COLO829 (cell line): ENCODE data around the gene PRKCA.

Experiments used
- DNase-seq: peaks from one replicate; pipeline ENCODE4 v3.0.0; 2012; ENCODE audit warnings: low spot score

PRKCA gene

GRCh38 chr17:66654764-66655163 is 352.4 kb downstream of the PRKCA start:
- DNase-seq = no peak

GRCh38 chr17:66655461-66655860 is 353.0 kb downstream of the PRKCA start:
- DNase-seq = no peak

DNA sequence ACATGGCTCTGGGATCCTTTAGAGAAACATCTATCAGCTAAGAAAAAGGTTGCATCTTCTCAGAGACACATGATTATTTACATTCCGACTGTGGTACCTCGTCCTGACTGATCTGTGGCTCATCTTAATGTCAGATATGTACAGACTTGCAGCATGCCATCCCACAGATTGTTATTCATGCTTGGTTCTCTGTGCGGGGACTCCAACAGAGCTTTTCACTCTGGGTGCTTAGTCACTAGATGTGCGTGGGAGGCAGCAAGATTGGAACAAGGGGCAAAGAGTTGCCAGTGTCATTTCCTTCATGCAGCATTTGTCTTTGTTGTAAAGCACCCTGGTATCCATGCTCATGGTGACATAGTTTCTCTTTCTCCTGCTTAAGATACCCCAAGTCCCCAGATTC is 353.4 kb downstream of the PRKCA start:
- peak; percentile 81 for DNase-seq

DNA sequence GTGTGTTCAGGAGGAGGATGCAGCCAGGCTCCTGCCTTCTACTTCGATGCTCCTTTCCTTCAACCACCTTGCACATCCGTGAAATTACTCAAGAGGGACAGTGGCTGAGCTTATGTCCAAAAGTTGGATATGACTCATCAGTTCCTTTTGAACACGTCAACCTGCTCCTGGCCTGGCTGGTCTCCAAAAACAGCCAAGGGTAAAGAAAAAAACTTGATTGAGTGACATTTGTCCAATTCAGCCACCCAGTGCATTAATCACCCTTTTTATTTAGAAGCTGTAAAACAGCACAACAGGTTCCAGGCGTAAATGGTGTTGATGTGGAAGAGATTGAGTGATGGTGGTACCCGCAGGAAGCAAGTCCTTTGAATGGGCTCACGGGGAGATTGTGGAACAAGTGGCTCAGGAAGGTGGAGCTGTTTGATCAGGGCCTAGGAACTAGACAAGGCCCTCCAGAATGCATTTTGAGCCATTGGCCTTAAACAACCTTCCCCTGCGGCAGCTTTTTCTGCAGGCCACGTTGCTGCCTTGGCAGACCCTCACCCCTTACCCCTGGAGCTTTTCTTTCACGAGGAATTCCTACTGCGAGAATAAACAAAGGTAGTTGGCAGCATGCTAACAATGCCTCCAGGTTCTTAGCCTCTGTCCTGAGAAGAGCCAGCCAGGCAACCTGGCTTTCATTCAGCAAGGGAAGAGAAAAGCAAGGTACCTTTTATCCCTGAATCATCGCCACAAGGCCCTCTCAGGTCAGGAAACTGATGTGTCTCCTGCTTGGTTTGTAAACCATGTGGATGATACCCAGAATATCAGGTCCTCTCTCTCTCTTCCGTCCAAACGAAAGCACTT is 359.2 kb downstream of the PRKCA start:
- no peak for DNase-seq

DNA sequence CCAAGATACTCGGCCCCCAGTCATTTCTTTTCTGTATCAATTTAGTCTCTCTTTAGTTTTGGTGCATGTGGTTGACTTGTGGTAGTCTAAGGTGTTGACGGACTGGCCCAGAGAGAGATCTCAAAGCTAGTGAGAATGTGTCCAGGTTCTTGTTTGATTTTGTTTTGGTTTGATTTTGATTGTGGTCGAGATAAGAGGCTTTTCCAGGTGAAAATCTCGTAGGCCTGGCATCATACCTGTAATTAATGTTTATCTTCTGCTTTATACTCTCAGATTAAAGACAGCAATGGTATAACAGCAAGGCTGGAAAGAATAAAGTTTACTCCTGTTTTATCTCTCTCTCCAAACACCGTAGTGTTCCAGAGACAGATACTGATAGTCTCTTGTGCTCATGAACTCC is 360.1 kb downstream of the PRKCA start:
- DNase-seq = no peak

GRCh38 chr17:66663041-66663606 is 360.7 kb downstream of the PRKCA start:
- no peak for DNase-seq

DNA sequence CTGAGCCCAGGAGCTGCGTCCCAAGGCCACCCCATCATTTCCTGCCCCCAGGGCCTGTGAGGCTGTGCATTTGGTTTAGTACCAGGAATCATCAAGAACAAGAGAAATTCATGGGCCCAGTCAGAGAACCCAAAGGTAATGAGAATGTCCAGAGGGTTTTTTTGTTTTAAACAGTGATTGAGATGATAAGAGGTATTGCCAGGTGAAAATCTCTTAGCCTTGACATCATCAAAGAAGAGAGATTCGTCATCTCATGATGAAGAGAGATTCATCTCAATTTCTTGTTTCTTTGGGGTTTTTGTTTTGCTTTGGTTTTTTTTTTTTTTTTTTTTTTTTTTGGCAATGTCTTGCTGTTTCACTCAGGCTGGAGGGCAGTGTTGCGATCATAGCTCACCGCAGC is 361.9 kb downstream of the PRKCA start:
- DNase-seq = no peak

DNA sequence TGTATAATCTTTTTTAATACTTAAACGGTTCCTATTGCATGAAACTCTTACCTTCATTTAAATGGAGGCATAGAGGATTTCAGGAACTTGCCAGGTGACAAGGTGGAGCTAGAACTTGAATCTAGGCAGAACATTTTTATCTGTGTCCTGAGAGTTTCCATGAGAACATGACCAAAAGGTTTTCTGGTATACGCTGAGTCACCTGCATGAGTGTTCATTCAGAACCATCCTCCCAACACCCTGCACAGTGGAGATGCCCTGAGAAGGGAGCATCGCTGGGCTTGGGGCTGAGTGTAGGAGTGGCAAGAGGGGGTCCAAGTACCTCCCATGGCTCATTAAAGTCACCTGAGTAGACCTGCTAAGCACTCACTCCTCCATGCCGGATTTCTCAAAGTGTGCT is 362.8 kb downstream of the PRKCA start:
- DNase-seq = no peak

DNA sequence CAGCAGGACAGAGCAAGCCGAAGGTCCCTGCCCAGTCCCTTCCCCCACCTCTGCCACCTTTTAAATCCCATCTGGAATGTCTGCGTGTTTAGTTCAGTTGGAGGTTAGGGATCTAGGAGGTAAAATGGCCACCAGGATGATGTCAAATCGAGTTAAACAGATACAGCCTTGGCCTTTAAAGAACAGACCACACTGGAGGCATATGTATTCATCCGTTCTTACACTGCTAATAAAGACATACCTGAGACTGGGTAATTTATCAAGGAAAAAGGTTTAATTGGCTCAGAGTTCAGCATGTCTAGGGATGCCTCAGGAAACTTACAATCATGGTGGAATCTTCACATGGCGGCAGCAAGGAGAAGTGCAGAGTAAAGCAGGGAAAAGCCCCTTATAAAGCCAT is 364.7 kb downstream of the PRKCA start:
- no peak for DNase-seq

- DNase-seq = no peak
Observed at GRCh38 chr17:66667491-66668030, 365.1 kb downstream of the PRKCA start.

DNA sequence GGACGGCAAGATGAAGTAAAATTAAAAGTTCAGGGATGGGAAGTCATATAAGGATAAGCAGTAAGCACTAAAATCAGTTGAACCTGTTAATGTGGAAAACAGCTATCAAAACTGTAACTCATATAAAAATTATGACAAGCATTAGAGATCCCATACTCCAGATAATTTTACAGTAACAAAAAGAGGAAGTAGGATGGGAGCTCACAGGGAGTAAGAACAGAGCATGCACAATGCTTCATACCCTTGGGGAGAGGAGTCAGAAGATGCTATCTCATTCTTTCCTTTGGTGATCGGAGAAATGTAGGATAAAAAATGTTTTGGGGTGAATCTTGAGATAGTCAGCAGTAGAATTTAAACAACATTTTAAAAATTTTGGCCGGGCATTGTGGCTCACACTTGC is 367.8 kb downstream of the PRKCA start:
- DNase-seq = no peak

DNA sequence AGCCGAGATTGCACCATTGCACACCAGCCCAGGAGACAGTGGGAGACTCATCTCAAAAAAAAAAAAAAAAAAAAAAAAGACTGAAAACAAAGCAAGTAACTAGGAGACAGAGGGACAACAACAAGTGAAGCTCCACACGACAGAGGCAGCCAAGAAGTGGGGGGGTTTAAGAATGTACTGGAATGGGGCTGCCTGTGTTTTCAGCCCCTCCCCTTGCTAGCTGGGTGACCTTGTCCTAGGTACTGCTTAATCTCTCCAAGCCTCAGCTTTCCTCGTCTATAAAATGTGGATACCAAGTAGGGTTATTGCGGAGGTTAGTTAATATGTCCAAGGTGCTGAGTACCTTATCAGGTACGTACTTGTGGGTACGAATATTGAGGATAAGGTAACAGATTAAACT is 368.7 kb downstream of the PRKCA start:
- no peak for DNase-seq

DNA sequence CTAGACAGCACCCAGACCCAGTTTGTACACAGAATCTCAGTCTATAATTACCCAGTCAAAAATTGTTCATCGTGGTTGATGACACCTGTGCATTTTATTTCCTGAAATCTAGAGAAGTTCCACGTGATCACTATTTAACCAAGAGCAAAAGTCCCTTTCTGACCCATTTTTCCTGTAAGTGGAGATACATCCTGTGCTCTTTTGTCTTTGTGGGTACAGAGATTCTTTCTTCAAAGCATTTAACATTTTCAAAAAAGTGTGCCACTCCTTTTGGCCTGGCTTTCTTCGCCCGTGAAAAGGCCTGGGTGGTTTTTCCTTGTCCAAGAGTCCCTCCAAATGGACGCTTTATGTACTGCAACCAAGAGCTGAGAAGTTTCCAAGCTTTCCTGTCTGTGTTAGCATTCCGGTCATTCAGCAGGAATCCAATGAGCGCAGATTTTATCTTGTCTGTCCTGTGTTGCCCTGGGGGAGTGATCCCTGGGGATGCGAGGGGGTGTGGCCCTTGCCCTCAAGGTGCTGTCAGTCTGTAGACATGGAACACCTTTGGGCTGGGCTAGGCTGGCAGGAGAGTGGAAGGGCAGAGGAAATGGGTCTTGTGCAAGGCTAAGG is 371.4 kb downstream of the PRKCA start:
- peak; percentile 37 for DNase-seq

GRCh38 chr17:66675273-66675990 is 373.0 kb downstream of the PRKCA start:
- no peak for DNase-seq

DNA sequence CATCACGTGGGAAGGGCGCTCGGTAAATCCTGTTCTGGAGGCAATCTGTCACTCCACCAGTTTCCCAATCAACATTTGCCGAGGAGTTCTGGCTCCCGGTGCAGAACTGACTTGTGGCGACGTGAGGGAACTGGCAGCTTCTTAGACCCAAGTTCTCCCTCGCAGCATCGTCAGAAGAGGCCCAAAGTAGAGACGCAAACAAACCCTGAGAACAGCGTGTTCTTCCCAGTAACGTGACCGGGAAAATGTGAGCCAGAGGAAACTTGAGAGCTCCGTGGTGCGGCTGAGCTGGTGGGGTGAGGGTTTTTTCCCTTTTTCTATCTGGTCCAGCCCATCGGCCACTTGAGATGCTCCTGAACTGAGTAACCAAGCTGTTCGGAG is 373.6 kb downstream of the PRKCA start:
- DNase-seq = no peak

GRCh38 chr17:66676421-66676820 is 374.0 kb downstream of the PRKCA start:
- no peak for DNase-seq

- peak; percentile 35 for DNase-seq
Observed at GRCh38 chr17:66677201-66677981, 375.0 kb downstream of the PRKCA start.

GRCh38 chr17:66678061-66678460 is 375.6 kb downstream of the PRKCA start:
- no peak for DNase-seq

DNA sequence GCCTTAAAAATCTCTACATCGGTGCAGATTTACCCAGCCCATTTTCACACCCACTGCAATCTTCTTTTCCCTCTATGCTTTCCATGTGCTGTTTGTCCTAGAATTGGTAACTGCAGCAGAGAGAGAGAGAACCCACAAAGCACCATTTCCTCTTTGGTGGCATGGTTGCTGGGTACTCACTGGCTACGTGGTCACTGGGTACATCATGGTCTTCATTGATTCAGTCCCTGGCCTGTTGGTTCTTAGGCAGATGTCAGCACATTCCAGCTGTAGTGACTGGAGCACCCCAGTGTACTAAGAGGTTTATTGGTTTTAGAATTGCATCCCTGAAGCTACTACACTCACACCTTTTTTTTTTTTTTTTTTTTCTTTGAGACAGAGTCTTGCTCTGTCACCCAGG is 376.4 kb downstream of the PRKCA start:
- no peak for DNase-seq

DNA sequence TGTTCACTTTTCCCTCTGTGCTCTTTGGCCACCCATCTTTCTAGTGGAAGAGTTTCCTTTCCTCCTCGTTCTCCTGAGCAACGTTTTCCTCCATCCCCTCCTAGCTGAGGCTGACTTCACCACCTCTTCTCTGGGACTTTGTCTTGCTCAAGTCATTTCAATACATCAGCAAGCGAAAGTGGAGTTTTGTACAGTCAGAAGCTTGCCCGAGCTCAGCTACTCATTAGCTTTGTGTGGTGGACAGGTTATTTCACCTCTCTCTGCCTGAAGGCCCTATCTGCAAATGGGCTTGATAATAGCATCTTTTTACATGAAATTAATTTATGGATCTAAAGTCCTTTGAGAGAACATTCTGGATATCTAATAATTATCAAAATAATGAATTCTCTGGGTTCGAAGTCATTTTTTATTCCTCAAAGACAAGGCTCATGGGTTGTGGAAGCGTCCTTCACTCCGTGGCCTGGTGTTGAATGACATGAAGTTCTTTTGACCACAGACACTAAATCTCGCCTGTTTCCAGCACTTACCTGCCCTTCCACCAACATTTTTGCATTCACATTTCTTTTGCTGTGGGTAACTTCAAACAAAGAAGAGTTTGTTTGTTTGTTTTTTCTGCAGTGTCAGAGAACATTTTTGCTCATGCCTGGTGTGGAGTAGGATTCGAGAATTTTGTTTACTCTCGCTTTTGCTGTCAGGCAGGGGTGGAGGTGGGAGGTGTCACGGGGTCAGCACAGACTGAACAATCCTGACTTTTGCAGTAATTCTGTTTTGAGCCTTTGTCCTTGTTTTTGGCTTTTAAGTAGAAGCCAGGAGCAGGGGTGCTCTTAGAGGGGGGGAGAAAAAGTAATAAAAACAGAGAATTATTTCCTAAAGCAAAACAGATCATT is 377.5 kb downstream of the PRKCA start:
- no peak for DNase-seq

DNA sequence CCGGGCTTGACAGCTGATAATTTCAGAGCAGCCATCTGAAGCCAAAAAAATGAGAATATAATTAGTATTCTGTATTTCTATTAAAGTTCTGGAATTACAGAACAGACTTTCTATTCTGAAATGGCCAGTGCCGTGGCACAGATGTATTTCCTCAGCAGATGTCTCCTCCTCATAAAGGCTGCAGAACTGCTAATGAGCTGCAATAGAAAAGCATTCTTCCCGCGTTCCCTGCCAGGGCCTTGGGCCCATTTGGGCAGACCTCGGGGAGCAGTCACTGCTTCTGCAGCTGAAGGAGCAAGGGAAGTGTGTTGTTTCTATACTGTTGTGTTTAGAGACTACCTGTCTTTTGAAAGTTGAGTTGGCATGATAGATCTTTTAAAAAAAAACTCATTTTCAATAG is 379.9 kb downstream of the PRKCA start:
- no peak for DNase-seq
